ENCODE measurements around the gene DNASE2B.

DNA sequence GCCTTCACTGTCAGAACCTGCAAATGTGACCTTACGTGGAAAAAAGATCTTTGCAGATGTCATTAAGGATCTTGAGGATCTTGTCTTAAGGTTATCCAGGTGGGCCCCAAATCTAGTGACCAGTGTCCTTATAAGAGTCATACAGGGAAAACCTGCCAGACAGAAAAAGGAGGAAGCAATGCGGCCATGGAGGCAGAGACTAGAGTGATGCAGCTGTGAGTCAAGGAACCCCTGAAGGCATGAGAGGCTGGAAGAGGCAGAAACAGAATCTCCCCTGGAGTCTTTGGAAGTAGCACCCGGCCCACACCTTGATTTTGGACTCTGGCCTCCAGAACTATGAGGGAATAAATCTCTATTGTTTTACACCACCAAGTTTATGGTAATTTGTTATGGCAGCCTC, 36.5 kb upstream of the DNASE2B start:
- TF ChIP-seq, protein P1, sequence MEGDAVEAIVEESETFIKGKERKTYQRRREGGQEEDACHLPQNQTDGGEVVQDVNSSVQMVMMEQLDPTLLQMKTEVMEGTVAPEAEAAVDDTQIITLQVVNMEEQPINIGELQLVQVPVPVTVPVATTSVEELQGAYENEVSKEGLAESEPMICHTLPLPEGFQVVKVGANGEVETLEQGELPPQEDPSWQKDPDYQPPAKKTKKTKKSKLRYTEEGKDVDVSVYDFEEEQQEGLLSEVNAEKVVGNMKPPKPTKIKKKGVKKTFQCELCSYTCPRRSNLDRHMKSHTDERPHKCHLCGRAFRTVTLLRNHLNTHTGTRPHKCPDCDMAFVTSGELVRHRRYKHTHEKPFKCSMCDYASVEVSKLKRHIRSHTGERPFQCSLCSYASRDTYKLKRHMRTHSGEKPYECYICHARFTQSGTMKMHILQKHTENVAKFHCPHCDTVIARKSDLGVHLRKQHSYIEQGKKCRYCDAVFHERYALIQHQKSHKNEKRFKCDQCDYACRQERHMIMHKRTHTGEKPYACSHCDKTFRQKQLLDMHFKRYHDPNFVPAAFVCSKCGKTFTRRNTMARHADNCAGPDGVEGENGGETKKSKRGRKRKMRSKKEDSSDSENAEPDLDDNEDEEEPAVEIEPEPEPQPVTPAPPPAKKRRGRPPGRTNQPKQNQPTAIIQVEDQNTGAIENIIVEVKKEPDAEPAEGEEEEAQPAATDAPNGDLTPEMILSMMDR (IDR thresholded peaks at IDR 0.05): no peak
- no peak for TF ChIP-seq POLR2A (IDR thresholded peaks at IDR 0.05)
